ENCODE results near the gene FBXO10.

DNA sequence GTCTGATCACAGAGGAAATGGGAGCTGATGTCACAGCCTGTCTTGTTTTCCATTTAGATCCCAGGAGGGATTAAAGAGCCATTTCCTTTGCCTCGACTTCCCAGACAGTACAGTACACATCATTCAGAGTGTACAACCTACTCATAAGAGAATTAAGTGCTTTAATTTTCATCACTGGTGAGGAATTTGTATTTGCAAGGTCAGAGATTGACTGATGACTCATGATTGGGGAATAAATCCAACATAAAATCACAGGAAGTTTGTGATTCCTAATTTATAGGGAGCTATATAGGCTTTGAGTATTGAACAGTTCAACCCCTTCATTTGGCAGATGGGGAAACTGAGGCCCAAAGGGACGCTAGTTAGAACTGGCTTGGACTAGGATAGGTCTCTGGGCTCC lies 20.3 kb upstream of the FBXO10 start:
- no peak for TF ChIP-seq GABPA (IDR thresholded peaks at IDR 0.05; ENCODE audit: borderline replicate concordance, insufficient read depth, low read length)
- TF ChIP-seq, protein P1, sequence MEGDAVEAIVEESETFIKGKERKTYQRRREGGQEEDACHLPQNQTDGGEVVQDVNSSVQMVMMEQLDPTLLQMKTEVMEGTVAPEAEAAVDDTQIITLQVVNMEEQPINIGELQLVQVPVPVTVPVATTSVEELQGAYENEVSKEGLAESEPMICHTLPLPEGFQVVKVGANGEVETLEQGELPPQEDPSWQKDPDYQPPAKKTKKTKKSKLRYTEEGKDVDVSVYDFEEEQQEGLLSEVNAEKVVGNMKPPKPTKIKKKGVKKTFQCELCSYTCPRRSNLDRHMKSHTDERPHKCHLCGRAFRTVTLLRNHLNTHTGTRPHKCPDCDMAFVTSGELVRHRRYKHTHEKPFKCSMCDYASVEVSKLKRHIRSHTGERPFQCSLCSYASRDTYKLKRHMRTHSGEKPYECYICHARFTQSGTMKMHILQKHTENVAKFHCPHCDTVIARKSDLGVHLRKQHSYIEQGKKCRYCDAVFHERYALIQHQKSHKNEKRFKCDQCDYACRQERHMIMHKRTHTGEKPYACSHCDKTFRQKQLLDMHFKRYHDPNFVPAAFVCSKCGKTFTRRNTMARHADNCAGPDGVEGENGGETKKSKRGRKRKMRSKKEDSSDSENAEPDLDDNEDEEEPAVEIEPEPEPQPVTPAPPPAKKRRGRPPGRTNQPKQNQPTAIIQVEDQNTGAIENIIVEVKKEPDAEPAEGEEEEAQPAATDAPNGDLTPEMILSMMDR (IDR thresholded peaks at IDR 0.05; ENCODE audit: control extremely low read depth in 1 of 3, insufficient read depth in 1 of 3, low read depth in 1 of 3, low read length in 3 of 3), result no peak
